IMR-90 (cell line): ENCODE measurements around the gene PTPN4. TPM values are rescaled to one million over a fixed set of nuclear protein-coding genes. Genes with fewer than 3 reads are reported as not detected.

ENCODE experiments used
- ATAC-seq: fragments of 200-7000 bp; cut with Tn5 transposase; 2 replicates; pipeline ENCODE4 v1.9.1; 2020; ENCODE audit warnings: low read depth, mild to moderate bottlenecking, moderate library complexity
- BruUV-seq: library from RNA; stranded (reverse); fragments of 400-500 nt; replicated peaks from 2 replicates; lab custom pipeline; 2021; lab: Mats Ljungman, UMichigan
- CTCF ChIA-PET: fragments of 300-600 bp; formaldehyde crosslinking; extraction: SDS; loops from one replicate; lab custom pipeline; 2021; ENCODE audit warnings: antibody characterized with exemption; lab: Yijun Ruan, JAX
- POLR2A ChIA-PET: fragments of 300-600 bp; sonication (Branson Sonifier 250); formaldehyde crosslinking; loops from one replicate; lab custom pipeline; 2022; ENCODE audit warnings: antibody characterized with exemption; ENCODE audit not compliant: unreplicated experiment; lab: Charles Lee
- DNase-seq: peaks from one replicate; pipeline ENCODE4 v3.0.0; 2013
- H2AFZ ChIP-seq: replicated peaks from 2 replicates; pipeline ENCODE3; 2013; ENCODE audit warnings: low read length, mild to moderate bottlenecking; ENCODE audit not compliant: poor library complexity
- H2AK5ac ChIP-seq: 2 replicates; pipeline ENCODE4 v1.6.1; 2013; ENCODE audit warnings: low read depth, low read length, inconsistent platforms
- H2AK9ac ChIP-seq: replicated peaks from 2 replicates; pipeline ENCODE3; 2013; ENCODE audit warnings: mild to moderate bottlenecking, low read depth, low read length, moderate library complexity; ENCODE audit not compliant: poor library complexity
- H2BK120ac ChIP-seq: 2 replicates; pipeline ENCODE4 v1.6.1; 2013; ENCODE audit warnings: low read depth, low read length, inconsistent platforms
- H2BK15ac ChIP-seq: 3 replicates; pipeline ENCODE4 v1.6.1; 2013; ENCODE audit warnings: low read depth, low read length, inconsistent platforms
- H2BK20ac ChIP-seq: 2 replicates; pipeline ENCODE4 v1.6.1; 2013; ENCODE audit warnings: low read depth, mild to moderate bottlenecking, inconsistent platforms, low read length, moderate library complexity
- H2BK5ac ChIP-seq: 2 replicates; pipeline ENCODE4 v1.6.1; 2013; ENCODE audit warnings: mild to moderate bottlenecking, low read depth, low read length, inconsistent platforms; ENCODE audit not compliant: poor library complexity, severe bottlenecking
- H3K14ac ChIP-seq: replicated peaks from 2 replicates; pipeline ENCODE4 v1.6.1; 2013; ENCODE audit warnings: low read depth, low read length, inconsistent platforms
- H3K18ac ChIP-seq: 2 replicates; pipeline ENCODE4 v1.6.1; 2013; ENCODE audit warnings: low read depth, low read length, control low read depth
- H3K23ac ChIP-seq: 2 replicates; pipeline ENCODE4 v1.6.1; 2013; ENCODE audit warnings: low read depth, low read length, inconsistent platforms
- H3K27ac ChIP-seq: 2 replicates; pipeline ENCODE4 v1.5.1; 2013; ENCODE audit warnings: mild to moderate bottlenecking, control low read depth, low read length; ENCODE audit not compliant: insufficient read depth
- H3K27me3 ChIP-seq: 2 replicates; pipeline ENCODE4 v1.6.1; 2013; ENCODE audit warnings: low read length; ENCODE audit not compliant: control insufficient read depth, insufficient read depth
- H3K36me3 ChIP-seq: 2 replicates; pipeline ENCODE4 v1.6.1; 2013; ENCODE audit warnings: low read length, mixed read lengths; ENCODE audit not compliant: control insufficient read depth, insufficient read depth
- H3K4ac ChIP-seq: 2 replicates; pipeline ENCODE4 v1.6.1; 2013; ENCODE audit warnings: low read depth, low read length, inconsistent platforms
- H3K4me1 ChIP-seq: 2 replicates; pipeline ENCODE4 v1.6.1; 2013; ENCODE audit warnings: low read length, mixed read lengths; ENCODE audit not compliant: control insufficient read depth, insufficient read depth
- H3K4me2 ChIP-seq: 2 replicates; pipeline ENCODE4 v1.6.1; 2013; ENCODE audit warnings: low read depth, mild to moderate bottlenecking, control low read depth, low read length, moderate library complexity
- H3K4me3 ChIP-seq: 2 replicates; pipeline ENCODE4 v1.5.1; 2013; ENCODE audit warnings: low read depth, mild to moderate bottlenecking, control low read depth, low read length, moderate library complexity; ENCODE audit not compliant: insufficient read depth
- H3K56ac ChIP-seq: 2 replicates; pipeline ENCODE4 v1.6.1; 2013; ENCODE audit warnings: low read length, inconsistent platforms; ENCODE audit not compliant: insufficient read depth; ENCODE audit errors: extremely low read depth
- H3K79me1 ChIP-seq, 2 experiments: 2 replicates each; pipeline ENCODE4 v1.6.1; 2013; ENCODE audit warnings: low read length in 2 of 2, inconsistent platforms in 1 of 2, low read depth in 1 of 2
- H3K9ac ChIP-seq: 2 replicates; pipeline ENCODE4 v1.6.1; 2013; ENCODE audit warnings: low read depth, low read length, control low read depth
- H3K9me1 ChIP-seq: 2 replicates; pipeline ENCODE4 v1.6.1; 2013; ENCODE audit warnings: low read length, inconsistent platforms; ENCODE audit not compliant: insufficient read depth
- H3K9me3 ChIP-seq: 2 replicates; pipeline ENCODE4 v1.6.1; 2013; ENCODE audit warnings: low read length; ENCODE audit not compliant: control insufficient read depth, insufficient read depth
- H4K20me1 ChIP-seq: 2 replicates; pipeline ENCODE4 v1.6.1; 2013; ENCODE audit warnings: low read length, inconsistent platforms; ENCODE audit not compliant: insufficient read depth
- H4K5ac ChIP-seq: 2 replicates; pipeline ENCODE4 v1.6.1; 2013; ENCODE audit warnings: mild to moderate bottlenecking, low read depth, low read length, control low read depth
- H4K8ac ChIP-seq, 2 experiments: 2 replicates each; pipeline ENCODE4 v1.6.1; 2013; ENCODE audit warnings: low read depth in 2 of 2, low read length in 2 of 2, control low read depth in 1 of 2, inconsistent platforms in 1 of 2
- H4K91ac ChIP-seq: 2 replicates; pipeline ENCODE4 v1.6.1; 2013; ENCODE audit warnings: low read depth, low read length, inconsistent platforms; ENCODE audit not compliant: insufficient read depth
- BHLHE40 ChIP-seq: fragments of 150-350 bp; IDR thresholded peaks from 2 replicates; pipeline ENCODE4 v1.6.1; 2016; ENCODE audit warnings: mild to moderate bottlenecking, low read depth, low read length
- CEBPB ChIP-seq: IDR thresholded peaks from 2 replicates; pipeline ENCODE4 v1.6.1; 2012; ENCODE audit warnings: low read depth, low read length, improper control_type of control experiment
- CHD1 ChIP-seq: IDR thresholded peaks from 2 replicates; pipeline ENCODE4 v1.6.1; 2012; ENCODE audit warnings: low read depth, low read length, improper control_type of control experiment
- CTCF ChIP-seq: conservative IDR thresholded peaks from 2 replicates; pipeline ENCODE4 v1.5.1; 2012; ENCODE audit warnings: mild to moderate bottlenecking, low read depth, low read length, improper control_type of control experiment
- FOS ChIP-seq: fragments of 150-350 bp; IDR thresholded peaks from 2 replicates; pipeline ENCODE4 v1.6.1; 2016; ENCODE audit warnings: low read depth, low read length
- MAFK ChIP-seq: IDR thresholded peaks from 2 replicates; pipeline ENCODE4 v1.6.1; 2012; ENCODE audit warnings: low read depth, low read length, improper control_type of control experiment
- MAZ ChIP-seq: IDR thresholded peaks from 2 replicates; pipeline ENCODE4 v1.6.1; 2012; ENCODE audit warnings: low read depth, mild to moderate bottlenecking, low read length, improper control_type of control experiment, moderate library complexity, borderline replicate concordance
- MXI1 ChIP-seq: IDR thresholded peaks from 2 replicates; pipeline ENCODE4 v1.6.1; 2012; ENCODE audit warnings: low read depth, mild to moderate bottlenecking, low read length, moderate library complexity, borderline replicate concordance
- NFE2L2 ChIP-seq: fragments of 150-350 bp; IDR thresholded peaks from 2 replicates; pipeline ENCODE4 v1.6.1; 2016; ENCODE audit warnings: low read depth, mild to moderate bottlenecking, low read length
- POLR2A ChIP-seq: IDR thresholded peaks from 2 replicates; pipeline ENCODE4 v1.6.1; 2012; ENCODE audit warnings: mild to moderate bottlenecking, low read depth, low read length
- RAD21 ChIP-seq: IDR thresholded peaks from 2 replicates; pipeline ENCODE4 v1.6.1; 2012; ENCODE audit warnings: low read length, improper control_type of control experiment
- RCOR1 ChIP-seq: IDR thresholded peaks from 2 replicates; pipeline ENCODE4 v1.6.1; 2012; ENCODE audit warnings: mild to moderate bottlenecking, low read length, improper control_type of control experiment; ENCODE audit not compliant: insufficient replicate concordance
- RFX5 ChIP-seq: IDR thresholded peaks from 2 replicates; pipeline ENCODE4 v1.8.0; 2012; ENCODE audit warnings: low read depth, mild to moderate bottlenecking, low read length, moderate library complexity
- SMC3 ChIP-seq: fragments of 150-350 bp; IDR thresholded peaks from 2 replicates; pipeline ENCODE4 v1.6.1; 2016; ENCODE audit warnings: low read depth, mild to moderate bottlenecking, antibody characterized with exemption, low read length, moderate library complexity
- USF2 ChIP-seq: fragments of 150-350 bp; IDR thresholded peaks from 2 replicates; pipeline ENCODE4 v1.6.1; 2017; ENCODE audit warnings: mild to moderate bottlenecking, antibody characterized with exemption, low read length, low read depth
- WGBS, 2 experiments: methylation state at CpG; one replicate each; pipeline versions ENCODE4 v1.1.5 to v1.1.7; 2013; ENCODE audit warnings: missing lambda C conversion rate in 2 of 2; ENCODE audit not compliant: insufficient read length in 1 of 2; ENCODE audit errors: extremely low coverage in 2 of 2; 5-methylcytosine and 5-hydroxymethylcytosine counted together
- dilution Hi-C: fragments of 300-500 bp; cut with HindIII; formaldehyde crosslinking; loops from one replicate; pipeline ENCODE4 v1.14.3; 2018; ENCODE audit warnings: low sequenced_read_pairs; ENCODE audit not compliant: unreplicated experiment
- in situ Hi-C: fragments of 300-500 bp; cut with MboI; formaldehyde crosslinking; loops from 3 replicates; pipeline ENCODE4 v1.14.3; 2019; ENCODE audit warnings: low sequenced_read_pairs, inconsistent platforms, mixed read lengths
- intact Hi-C: fragments of 100-400 bp; cut with micrococcal nuclease; formaldehyde crosslinking; loops from 2 replicates; pipeline ENCODE4 v1.10.0; 2022
- polyA plus RNA-seq, 3 experiments: library from polyadenylated mRNA; depleted of rRNA; stranded (reverse); fragments of >200 nt; gene quantifications; 2 replicates each; pipeline ENCODE4 v1.2.3, GENCODE V29; 2012; ENCODE audit warnings: low replicate concordance in 1 of 3
- total RNA-seq: library from RNA; depleted of rRNA; stranded (reverse); fragments of >200 nt; gene quantifications from 2 replicates; pipeline ENCODE4 v1.2.3, GENCODE V29; 2012
- TF ChIP-seq, protein P1 (sequence below): fragments of 150-350 bp; IDR thresholded peaks from 2 replicates; pipeline ENCODE4 v1.6.1; 2016; ENCODE audit warnings: low read depth, mild to moderate bottlenecking, low read length, moderate library complexity, borderline replicate concordance

Gene PTPN4
- total and polyA plus RNA-seq, 2 of the 4 experiments (the other 2 are of a cell fraction), result 2.9 to 19.2 TPM

GRCh38 chr2:119921825-119922224 is 162.1 kb downstream of the PTPN4 start:
- CTCF ChIA-PET, result no interaction called here
- no peaks in the 10 kb centered on the region for H3K79me1 ChIP-seq

More at GRCh38 chr2:119921825-119922224, 162.1 kb downstream of the PTPN4 start:
- no peaks in the 10 kb centered on the region for H3K4me1 ChIP-seq
- H4K20me1 ChIP-seq, result no peaks in the 10 kb centered on the region
- no peak overlapping the region for H2BK120ac ChIP-seq
- no peak overlapping the region for H3K56ac ChIP-seq
- no peaks in the 10 kb centered on the region for H3K9me3 ChIP-seq
- no peak overlapping the region for H3K4me3 ChIP-seq
- H3K9me1 ChIP-seq, result no peaks in the 10 kb centered on the region
- H3K27ac ChIP-seq, result no peak overlapping the region
- H3K4me2 ChIP-seq, result no peak overlapping the region
- no peak for TF ChIP-seq MAZ
- no peak for TF ChIP-seq NFE2L2
- TF ChIP-seq RCOR1, result no peak
- no peak for TF ChIP-seq CTCF
- no peak for TF ChIP-seq RAD21
- TF ChIP-seq, protein P1, sequence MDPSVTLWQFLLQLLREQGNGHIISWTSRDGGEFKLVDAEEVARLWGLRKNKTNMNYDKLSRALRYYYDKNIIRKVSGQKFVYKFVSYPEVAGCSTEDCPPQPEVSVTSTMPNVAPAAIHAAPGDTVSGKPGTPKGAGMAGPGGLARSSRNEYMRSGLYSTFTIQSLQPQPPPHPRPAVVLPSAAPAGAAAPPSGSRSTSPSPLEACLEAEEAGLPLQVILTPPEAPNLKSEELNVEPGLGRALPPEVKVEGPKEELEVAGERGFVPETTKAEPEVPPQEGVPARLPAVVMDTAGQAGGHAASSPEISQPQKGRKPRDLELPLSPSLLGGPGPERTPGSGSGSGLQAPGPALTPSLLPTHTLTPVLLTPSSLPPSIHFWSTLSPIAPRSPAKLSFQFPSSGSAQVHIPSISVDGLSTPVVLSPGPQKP, result no peak
- no peak for TF ChIP-seq CHD1
- TF ChIP-seq FOS, result no peak
- no peak for TF ChIP-seq CEBPB
- no peak for TF ChIP-seq SMC3
- TF ChIP-seq USF2, result no peak
- TF ChIP-seq MAFK, result no peak
- no peak for TF ChIP-seq MXI1
- no peak for TF ChIP-seq RFX5
- no peak for TF ChIP-seq POLR2A
- TF ChIP-seq BHLHE40, result no peak
- no peak overlapping the region for H2AK9ac ChIP-seq
- in situ Hi-C loops, result no loop called here
- no peak overlapping the region for H2BK5ac ChIP-seq
- BruUV-seq, result no TSS peak
- H3K14ac ChIP-seq, result no peak overlapping the region
- H3K27me3 ChIP-seq, result no peaks in the 10 kb centered on the region
- ATAC-seq (no peak), DNase-seq (no peak)
- no peak overlapping the region for H4K8ac ChIP-seq
- no peak overlapping the region for H2AFZ ChIP-seq
- no peak overlapping the region for H3K4ac ChIP-seq
- no peak overlapping the region for H2AK5ac ChIP-seq
- H4K5ac ChIP-seq, result no peak overlapping the region
- H3K18ac ChIP-seq, result no peak overlapping the region
- no peak overlapping the region for H2BK20ac ChIP-seq
- no peak overlapping the region for H4K91ac ChIP-seq
- intact Hi-C loops, result loop anchor here (5.0 kb wide), 1 partner anchor 55 kb away; no protein-coding TSS in a partner anchor
- H3K36me3 ChIP-seq, result no peaks in the 10 kb centered on the region
- WGBS, 2 experiments, result no CpG with 5 or more reads among the region's 1 CpG
- H3K23ac ChIP-seq, result no peak overlapping the region
- no peak overlapping the region for H3K9ac ChIP-seq
- H2BK15ac ChIP-seq, result no peak overlapping the region
- dilution Hi-C loops, result no loop called here
- POLR2A ChIA-PET, result no interaction called here
